Choroid plexus epithelial cell (primary cell): ENCODE measurements around the gene HELZ2.

ENCODE experiments used
- DNase-seq: peaks from one replicate; pipeline ENCODE4 v3.0.0-alpha.2; 2010; ENCODE audit warnings: low read depth
- H3K4me3 ChIP-seq: 2 replicates; pipeline ENCODE4 v1.5.1; 2011; ENCODE audit warnings: low read depth, mild to moderate bottlenecking, control low read depth, low read length, moderate library complexity
- CTCF ChIP-seq: conservative IDR thresholded peaks from 2 replicates; pipeline ENCODE4 v1.5.1; 2011; ENCODE audit warnings: low read depth, mild to moderate bottlenecking, control low read depth, inconsistent platforms, low read length, moderate library complexity

HELZ2 gene

DNA sequence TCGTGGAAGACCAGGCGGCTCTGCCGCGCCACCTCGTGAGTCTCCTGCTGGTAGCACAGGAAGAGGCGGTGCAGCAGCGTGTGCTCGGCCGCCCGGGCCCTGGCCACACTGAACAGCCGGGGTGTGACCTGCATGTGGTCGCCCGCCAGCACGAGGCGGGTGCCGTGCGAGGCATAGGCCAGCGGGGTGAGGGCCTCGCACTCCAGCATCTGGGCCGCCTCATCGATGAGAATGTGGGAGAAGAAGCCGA lies 7.0 kb downstream of the HELZ2 start:
- no peak for DNase-seq
- no peak overlapping the region for H3K4me3 ChIP-seq

GRCh38 chr20:63566395-63567135 lies 7.5 kb downstream of the HELZ2 start:
- DNase-seq = no peak
- no peak overlapping the region for H3K4me3 ChIP-seq
- TF ChIP-seq CTCF = no peak

More for the DNA sequence above, 7.0 kb downstream of the HELZ2 start:
- no peak for TF ChIP-seq CTCF

GRCh38 chr20:63565699-63566335 lies 8.2 kb downstream of the HELZ2 start:
- no peak for DNase-seq
- H3K4me3 ChIP-seq = no peak overlapping the region
- no peak for TF ChIP-seq CTCF

DNA sequence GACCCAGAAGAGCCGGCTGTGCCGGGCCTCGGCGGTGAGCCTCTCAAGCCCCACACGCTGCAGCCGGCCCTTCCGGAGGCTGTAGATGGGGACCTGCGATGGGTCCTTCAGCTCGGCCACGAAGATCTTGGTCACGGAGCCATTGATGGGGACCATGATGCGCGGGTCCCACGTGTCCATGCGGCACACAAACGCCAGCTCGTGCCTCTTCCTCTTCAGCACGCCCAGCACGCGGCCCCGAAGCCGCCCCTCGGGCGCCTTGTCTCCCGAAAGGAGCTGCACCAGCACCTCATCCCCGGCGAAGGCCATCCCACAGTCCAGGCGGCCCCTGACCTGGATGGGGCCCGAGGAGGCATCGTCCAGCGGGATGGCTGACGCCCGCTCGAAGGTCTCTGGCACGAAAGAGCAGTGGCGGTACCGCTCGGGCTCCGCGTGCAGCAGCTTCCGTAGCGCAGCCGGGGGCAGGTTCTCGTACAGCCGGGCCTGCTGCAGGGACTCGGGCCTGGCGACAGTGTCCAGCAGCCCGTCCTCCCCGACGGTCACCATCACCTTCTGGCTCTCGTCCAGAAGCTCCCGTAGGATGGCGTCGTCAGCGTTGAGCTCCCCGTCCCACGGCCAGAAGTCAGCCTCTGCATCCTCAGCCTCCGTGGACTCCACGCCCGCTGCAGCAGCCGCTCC lies 8.9 kb downstream of the HELZ2 start:
- DNase-seq = no peak
- no peak for TF ChIP-seq CTCF
- H3K4me3 ChIP-seq = no peak overlapping the region

GRCh38 chr20:63564036-63564810 lies 9.8 kb downstream of the HELZ2 start:
- no peak for DNase-seq
- no peak overlapping the region for H3K4me3 ChIP-seq
- TF ChIP-seq CTCF = no peak

DNA sequence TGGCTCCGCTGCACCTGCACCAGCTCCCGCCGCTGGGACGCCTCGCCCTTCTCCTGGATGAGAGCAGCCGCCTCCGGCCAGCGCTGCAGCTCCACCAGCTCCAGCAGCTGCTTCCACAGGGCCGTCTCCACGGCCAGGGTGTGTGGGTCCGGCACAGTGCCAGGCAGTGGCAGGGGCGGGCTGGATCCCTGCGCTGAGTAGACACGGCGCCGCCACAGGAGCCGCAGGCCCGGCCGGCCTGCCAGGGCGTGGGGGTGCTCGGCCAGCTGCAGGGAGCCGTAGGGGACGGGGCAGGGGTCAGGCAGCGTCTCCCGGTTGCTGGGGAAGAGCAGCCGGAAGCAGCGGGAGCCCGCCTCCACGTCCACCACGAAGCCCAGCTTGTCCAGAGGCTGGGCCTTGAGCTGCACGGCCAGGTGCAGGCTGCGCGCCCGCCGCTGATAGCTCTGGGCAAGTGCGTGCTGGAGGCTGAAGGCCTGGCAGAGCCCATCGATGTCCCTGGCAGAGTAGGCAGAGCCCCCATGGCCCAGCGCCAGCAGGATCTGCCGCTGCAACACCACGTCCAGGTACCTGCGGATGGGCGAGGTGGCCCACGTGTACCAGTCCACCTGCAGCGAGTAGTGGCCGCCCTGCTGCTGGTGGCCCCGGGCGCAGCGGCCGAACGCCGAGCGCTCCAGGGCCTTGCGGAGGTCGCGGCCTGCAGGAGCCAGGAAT lies 10.7 kb downstream of the HELZ2 start:
- H3K4me3 ChIP-seq = no peak overlapping the region
- no peak for DNase-seq
- no peak for TF ChIP-seq CTCF
